GM21529 (cell line): ENCODE data around the gene MAB21L2.

Source experiments
- ATAC-seq: cut with Tn5 transposase; IDR thresholded peaks from one replicate; pipeline ENCODE4 v1.9.1; 2021; ENCODE audit not compliant: unreplicated experiment

The MAB21L2 gene

DNA sequence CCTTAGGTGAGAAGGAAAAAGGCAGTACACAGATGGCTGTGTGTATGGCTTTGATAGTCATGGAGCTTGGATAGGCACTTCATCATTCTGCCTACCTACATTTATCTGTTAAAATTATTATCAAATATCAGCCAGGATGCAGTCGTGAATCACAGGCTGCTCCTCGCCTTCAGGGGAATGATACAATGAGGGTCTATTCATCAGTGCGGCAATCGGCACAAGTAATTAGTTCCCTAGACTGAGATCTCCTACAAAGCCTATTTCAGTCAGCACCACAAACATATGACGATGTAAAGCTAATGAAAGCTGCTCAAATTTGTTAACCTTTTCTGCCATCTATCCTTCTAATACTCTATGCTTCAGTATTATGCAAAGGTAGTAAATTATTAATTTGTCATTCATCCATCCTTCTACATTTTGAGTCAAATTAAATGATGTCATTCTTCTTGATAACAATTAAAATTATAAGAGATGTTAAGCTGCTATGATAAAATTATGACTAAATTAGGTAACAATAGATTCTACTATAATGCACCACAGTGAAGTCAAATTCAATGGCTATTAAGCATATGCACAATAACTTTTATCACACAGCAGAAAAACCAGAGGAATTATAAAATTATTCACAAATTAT is 19.0 kb downstream of the MAB21L2 start:
- no peak for ATAC-seq

DNA sequence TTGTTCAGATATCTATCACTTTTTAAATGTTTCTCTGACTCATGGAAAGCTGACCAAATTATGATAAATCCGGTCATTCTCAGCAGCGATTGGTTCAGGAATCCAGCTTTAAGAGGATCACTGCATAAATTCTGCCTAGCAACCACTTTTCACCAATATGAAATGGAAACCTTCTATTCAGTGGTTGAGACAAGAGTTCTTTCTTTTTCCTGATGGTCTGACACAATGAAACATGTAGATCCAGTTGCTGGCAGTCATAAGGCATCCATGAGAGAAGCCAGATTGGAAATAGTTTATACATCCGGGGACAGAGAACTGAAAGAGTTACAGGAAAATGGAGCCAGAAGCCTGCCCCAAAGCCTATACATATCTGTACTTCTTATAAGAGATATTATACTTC is 27.2 kb downstream of the MAB21L2 start:
- ATAC-seq, result no peak

DNA sequence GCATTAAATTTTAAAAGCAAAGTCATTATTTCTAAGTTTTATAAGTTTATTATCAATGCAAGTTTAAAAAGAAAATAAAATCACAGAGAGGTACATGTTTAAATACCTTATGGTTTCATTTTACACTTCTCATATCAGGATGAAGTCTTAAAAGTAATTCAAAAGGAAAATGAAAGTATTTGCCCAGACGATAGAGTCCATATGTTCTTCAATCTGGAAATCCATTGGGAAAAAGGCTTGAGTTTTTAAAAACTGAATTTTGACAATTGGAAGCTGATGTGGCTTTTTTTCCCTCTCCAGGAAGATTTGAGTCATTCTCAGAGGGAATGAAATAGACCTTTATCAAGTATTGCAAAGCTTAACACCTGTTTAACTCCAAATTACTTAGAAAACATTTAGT is 37.1 kb downstream of the MAB21L2 start:
- ATAC-seq, result peak; percentile 47

DNA sequence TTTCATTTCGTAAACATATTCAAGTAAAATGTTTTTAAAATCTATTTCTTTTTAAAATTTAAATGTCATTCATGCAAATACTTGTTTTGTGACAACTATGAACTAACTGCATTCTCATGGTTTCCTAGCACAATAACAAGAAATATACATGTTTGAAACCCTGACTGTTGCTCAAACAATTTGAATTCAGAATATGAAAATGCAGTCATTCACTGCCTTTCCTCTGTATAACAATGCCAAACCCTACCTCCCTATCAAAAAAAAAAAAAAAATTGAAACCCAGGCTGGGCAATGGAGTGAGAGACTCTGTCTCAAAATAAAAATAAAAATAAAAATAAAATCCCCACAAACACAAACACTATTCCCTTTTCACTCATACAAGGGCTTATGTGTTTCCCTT is 42.1 kb downstream of the MAB21L2 start:
- ATAC-seq, result no peak

DNA sequence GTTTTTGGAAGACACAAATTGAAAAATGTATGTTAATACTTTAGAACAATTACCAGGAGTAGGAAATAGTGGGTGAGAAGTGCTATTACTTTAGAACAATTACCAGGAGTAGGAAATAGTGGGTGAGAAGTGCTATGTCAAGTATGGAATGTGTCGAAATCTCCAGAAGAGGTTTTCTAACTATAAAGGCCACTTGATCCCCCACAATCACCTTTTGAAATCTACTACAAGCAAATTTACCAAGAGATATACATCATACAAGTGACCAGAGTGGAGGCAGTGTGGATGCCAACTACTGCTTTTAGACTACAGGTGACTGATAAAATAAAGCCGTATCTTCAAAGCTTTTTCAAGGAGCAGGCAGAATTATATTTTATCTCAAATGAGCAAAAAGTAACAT is 43.1 kb downstream of the MAB21L2 start:
- ATAC-seq, result no peak

DNA sequence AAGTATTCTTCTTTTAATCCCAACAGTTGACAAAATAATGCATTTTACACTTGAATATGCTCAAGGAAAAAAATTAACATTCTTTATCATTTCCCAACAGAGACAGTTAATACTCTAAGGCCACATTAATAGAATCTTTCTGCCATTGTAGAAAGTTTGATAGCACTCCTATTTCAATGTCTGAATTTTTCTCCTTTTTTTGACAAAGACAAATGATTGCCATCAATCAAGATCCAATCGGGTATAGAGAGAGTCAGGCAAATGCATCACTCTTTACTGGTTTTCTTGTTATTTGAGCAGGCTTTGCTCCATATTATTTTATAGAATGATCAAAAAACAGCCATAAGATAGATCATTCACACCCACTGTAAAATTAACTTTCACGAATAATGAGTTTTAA is 46.1 kb downstream of the MAB21L2 start:
- no peak for ATAC-seq

DNA sequence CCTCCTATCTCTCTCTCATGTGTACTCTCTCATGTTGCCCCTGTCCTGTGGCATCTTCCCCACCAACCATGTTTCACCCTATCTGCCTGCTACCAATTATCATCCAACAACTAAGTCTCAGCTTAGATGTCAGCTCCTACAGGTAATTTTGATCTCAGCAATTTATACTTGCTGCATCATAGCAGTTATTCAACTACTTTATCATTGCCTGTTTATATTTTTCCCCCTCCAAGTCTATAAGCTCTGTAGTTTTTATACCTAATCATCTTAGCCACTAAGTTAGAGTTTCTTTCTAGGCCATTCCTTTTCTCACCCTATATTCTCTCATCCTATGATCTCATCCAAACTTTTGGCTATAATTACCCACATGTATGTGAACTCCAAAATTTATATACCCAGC is 50.7 kb downstream of the MAB21L2 start:
- no peak for ATAC-seq
